ENCODE results near the gene SHISA6. TPM values are rescaled to one million over a fixed set of nuclear protein-coding genes. Genes with fewer than 3 reads are reported as not detected.
A peak's percentile ranks its signal among the peaks of the same experiment; 100 is the strongest.

The SHISA6 gene
- total RNA-seq, 2 experiments from 2014 or later: not detected

DNA sequence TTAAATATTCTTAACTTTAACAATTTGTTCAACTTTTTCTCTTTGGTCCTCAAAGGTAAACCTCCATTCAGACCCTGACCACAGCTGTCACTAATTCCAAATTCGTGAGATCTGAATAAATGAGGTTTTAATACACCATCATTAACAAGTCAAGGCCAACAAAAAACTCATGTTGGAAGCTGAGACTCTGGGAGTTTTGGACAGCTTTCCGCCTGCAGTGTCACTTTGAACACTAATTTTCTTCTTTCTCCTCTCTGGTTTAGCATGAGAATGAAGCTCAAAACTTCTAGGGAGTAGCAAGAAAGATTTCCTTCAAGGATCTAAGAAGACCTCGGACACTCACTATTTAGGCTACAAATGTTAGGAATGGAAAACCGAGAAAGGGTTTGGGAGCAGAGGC is 324.6 kb downstream of the SHISA6 start:
- DNase-seq (no peak), ATAC-seq (no peak)
- intact Hi-C loops (cut with DNase I, micrococcal nuclease): no loop called here
- Mint-ChIP-seq H3K9me3 (ENCODE audit: low read depth) (peaks cover 9% of the 10 kb centered on the region), H3K4me3 (no peak overlapping the region), H3K27me3 (no peaks in the 10 kb centered on the region), H3K27ac (no peak overlapping the region), H3K36me3 (ENCODE audit: low read depth) (no peaks in the 10 kb centered on the region), H3K4me1 (no peaks in the 10 kb centered on the region)
- ChIA-PET POLR2A (no interaction called here), CTCF (no interaction called here)

DNA sequence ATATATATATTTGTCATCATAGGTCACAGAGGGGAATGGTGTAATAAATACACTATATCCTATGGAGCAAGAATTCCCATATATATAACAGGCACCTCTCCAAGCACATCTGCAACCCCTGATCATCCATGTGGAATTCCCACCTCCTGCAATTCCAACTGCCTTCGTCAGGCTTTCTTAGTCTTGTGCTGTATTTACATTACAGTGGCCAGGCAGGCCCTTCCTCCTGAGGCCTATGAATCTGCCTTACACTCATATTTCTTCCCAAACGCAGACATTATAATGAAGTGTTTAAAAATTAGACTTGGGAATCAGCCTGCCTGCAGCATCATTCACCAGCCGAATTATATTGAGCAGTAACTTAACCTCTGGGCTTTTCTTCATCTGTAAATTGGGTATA is 338.0 kb downstream of the SHISA6 start:
- intact Hi-C loops (cut with DNase I, micrococcal nuclease): no loop called here
- Mint-ChIP-seq H3K9me3 (ENCODE audit: low read depth) (peaks cover 5% of the 10 kb centered on the region), H3K27me3 (no peaks in the 10 kb centered on the region), H3K4me1 (no peaks in the 10 kb centered on the region), H3K27ac (no peak overlapping the region), H3K36me3 (ENCODE audit: low read depth) (no peaks in the 10 kb centered on the region), H3K4me3 (no peak overlapping the region)
- ChIA-PET POLR2A (no interaction called here), CTCF (no interaction called here)
- ATAC-seq: no peak
- DNase-seq: no peak

DNA sequence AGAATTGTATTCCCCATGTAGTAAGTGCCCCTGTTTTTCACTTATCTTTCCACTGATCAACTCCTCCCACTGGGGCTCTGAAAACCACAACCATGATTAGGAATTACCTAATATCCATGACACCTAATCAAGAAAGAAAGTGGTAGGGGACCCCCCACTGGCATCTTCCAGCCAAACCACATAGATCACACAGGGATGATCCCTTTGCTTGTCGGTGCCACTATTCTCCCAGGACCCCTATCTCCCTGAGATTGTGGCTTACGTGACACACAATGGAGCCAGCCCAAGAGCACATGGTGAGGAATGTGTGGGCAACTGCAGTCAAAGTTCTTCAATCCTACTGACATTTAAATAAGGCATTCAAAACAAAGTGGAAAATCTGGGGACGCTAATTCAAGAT is 339.7 kb downstream of the SHISA6 start:
- H3K36me3 Mint-ChIP-seq (ENCODE audit: low read depth): no peaks in the 10 kb centered on the region
- peaks cover 9% of the 10 kb centered on the region for H3K9me3 Mint-ChIP-seq (ENCODE audit: low read depth)
- POLR2A ChIA-PET: no interaction called here
- no peaks in the 10 kb centered on the region for H3K4me1 Mint-ChIP-seq
- H3K4me3 Mint-ChIP-seq: no peak overlapping the region
- H3K27me3 Mint-ChIP-seq: no peaks in the 10 kb centered on the region
- CTCF ChIA-PET: no interaction called here
- H3K27ac Mint-ChIP-seq: no peak overlapping the region
- DNase-seq (no peak), ATAC-seq (no peak)
- intact Hi-C loops (cut with DNase I, micrococcal nuclease): no loop called here

DNA sequence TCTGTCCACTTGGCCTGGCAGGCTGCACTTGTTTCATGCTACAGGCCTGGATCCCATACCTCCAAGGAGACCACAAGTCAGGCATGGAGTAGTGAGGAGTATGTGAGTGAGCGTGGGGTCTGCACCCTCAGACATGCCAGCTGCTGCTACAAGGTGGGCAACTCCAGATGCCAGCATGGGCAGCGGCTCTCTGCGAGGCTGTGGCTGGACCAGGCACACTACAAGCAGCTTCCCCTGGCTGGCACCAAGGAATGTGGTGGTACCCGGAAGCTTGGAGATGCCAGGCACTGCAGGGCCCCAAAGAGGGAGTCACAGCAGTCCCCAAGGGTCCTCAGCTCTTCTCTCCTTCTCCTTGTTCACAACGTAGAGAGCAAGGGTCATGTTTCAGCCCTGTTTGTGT is 341.2 kb downstream of the SHISA6 start:
- Mint-ChIP-seq H3K4me3 (no peak overlapping the region), H3K27me3 (no peaks in the 10 kb centered on the region), H3K9me3 (ENCODE audit: low read depth) (peaks cover 10% of the 10 kb centered on the region), H3K27ac (no peak overlapping the region), H3K4me1 (no peaks in the 10 kb centered on the region), H3K36me3 (ENCODE audit: low read depth) (no peaks in the 10 kb centered on the region)
- no peak for DNase-seq
- POLR2A ChIA-PET: no interaction called here
- intact Hi-C loops (cut with DNase I, micrococcal nuclease): no loop called here
- ATAC-seq: no peak
- CTCF ChIA-PET: interaction anchor here (0.6 kb wide), 1 partner anchor 17 kb away, joined by 4 read pairs; no protein-coding TSS in a partner anchor

- ATAC-seq: no peak
- no peak overlapping the region for H3K4me3 Mint-ChIP-seq
- H3K27me3 Mint-ChIP-seq: no peaks in the 10 kb centered on the region
- no peaks in the 10 kb centered on the region for H3K4me1 Mint-ChIP-seq
- no peak for DNase-seq
- no peaks in the 10 kb centered on the region for H3K36me3 Mint-ChIP-seq (ENCODE audit: low read depth)
- peaks cover 8% of the 10 kb centered on the region for H3K9me3 Mint-ChIP-seq (ENCODE audit: low read depth)
- intact Hi-C loops (cut with DNase I, micrococcal nuclease): no loop called here
- CTCF ChIA-PET: no interaction called here
- POLR2A ChIA-PET: no interaction called here
- H3K27ac Mint-ChIP-seq: no peak overlapping the region
These were observed 342.4 kb downstream of the SHISA6 start for GRCh38 chr17:11583306-11583992.

DNA sequence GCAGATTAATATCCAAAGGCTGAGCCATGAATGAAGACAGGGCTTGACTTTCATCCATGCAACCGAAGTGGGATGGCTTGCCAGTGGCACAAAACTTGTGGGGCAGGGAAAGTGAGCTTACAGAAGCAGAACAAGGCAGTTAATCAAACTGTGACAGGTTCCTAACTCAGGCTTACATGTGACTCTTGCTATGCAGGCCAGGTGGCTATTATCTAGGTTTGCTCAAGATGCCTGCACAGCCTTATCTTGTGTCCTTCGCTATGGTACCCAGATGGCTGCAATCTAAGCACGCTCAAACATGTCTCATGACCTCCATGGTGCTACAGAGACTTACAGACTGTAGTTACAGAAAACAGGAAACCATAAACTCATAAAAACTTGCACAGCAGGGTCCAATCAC is 348.7 kb downstream of the SHISA6 start:
- ChIA-PET CTCF (no interaction called here), POLR2A (no interaction called here)
- Mint-ChIP-seq H3K4me3 (no peak overlapping the region), H3K9me3 (ENCODE audit: low read depth) (peaks cover 5% of the 10 kb centered on the region), H3K4me1 (no peaks in the 10 kb centered on the region), H3K36me3 (ENCODE audit: low read depth) (no peaks in the 10 kb centered on the region), H3K27me3 (peaks cover 3% of the 10 kb centered on the region), H3K27ac (no peak overlapping the region)
- DNase-seq (no peak), ATAC-seq (no peak)
- intact Hi-C loops (cut with DNase I, micrococcal nuclease): no loop called here

DNA sequence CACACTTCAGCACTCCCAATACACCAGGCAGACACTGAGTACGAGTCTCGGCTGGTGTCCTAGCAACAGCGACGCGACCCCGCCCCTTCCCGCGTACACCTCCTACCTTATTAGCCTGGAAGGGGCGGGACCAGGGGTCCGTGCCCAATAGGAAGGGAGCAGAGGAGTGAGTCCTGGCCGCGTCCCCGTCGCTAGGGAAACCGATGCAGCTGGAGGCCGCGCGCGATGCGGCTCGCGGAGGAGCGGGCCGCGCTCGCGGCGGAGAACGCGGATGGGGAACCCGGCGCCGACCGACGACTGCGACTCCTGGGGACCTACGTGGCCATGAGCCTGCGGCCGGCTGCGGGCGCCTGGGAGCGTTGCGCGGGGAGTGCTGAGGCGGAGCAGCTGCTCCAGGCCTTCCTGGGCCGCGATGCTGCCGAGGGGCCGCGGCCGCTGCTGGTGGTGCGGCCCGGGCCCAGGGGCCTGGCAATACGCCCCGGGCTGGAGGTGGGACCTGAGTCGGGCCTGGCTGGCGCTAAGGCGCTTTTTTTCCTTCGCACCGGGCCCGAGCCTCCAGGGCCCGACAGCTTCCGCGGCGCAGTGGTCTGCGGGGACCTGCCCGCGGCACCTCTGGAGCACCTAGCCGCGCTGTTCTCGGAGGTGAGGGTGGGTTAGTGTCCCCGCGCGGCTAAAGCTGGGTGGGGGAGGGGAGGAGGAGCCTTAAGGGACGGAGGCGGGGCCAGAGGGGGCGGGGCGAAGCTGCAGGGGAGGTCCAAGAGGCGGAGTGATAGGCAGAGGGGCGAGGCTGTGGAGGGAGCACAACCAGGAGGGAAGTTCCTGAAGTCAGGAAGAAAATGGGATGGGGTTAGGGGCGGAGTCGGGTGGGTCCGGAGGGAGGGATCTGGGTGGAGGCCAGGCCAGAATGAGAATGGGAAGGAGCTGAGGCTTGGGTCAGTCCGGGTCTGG is 357.5 kb downstream of the SHISA6 start, which contains the start of gene DNAH9:
TSS of gene DNAH9 (plus strand) at position 197 of the 948 bp plus-strand sequence. CDS start at position 226, 29 bp downstream.
- Mint-ChIP-seq H3K27ac (no peak within 1 kb of the TSS), H3K4me3 (no peak within 1 kb of the TSS), H3K36me3 (ENCODE audit: low read depth) (no peaks in the 10 kb centered on the region), H3K9me3 (ENCODE audit: low read depth) (peaks cover 6% of the 10 kb centered on the region), H3K4me1 (peaks cover 2% of the 10 kb centered on the region), H3K27me3 (peaks cover 22% of the 10 kb centered on the region)
- ChIA-PET POLR2A (no interaction called here), CTCF (no interaction called here)
- peak; percentile 57 for DNase-seq
- peak; percentile 61 for ATAC-seq
- intact Hi-C loops (cut with DNase I, micrococcal nuclease): no loop called here

- ATAC-seq (no peak), DNase-seq (no peak)
- POLR2A ChIA-PET: no interaction called here
- Mint-ChIP-seq H3K4me1 (peaks cover 2% of the 10 kb centered on the region), H3K36me3 (ENCODE audit: low read depth) (no peaks in the 10 kb centered on the region), H3K4me3 (no peak overlapping the region), H3K27ac (no peak overlapping the region), H3K9me3 (ENCODE audit: low read depth) (peaks cover 3% of the 10 kb centered on the region), H3K27me3 (peaks cover 13% of the 10 kb centered on the region)
- intact Hi-C loops (cut with DNase I, micrococcal nuclease): no loop called here
- CTCF ChIA-PET: no interaction called here
These were observed 360.6 kb downstream of the SHISA6 start for GRCh38 chr17:11601661-11602060.

- CTCF ChIA-PET: no interaction called here
- no peaks in the 10 kb centered on the region for H3K4me1 Mint-ChIP-seq
- POLR2A ChIA-PET: no interaction called here
- intact Hi-C loops (cut with DNase I, micrococcal nuclease): no loop called here
- peaks cover 2% of the 10 kb centered on the region for H3K27me3 Mint-ChIP-seq
- no peak overlapping the region for H3K27ac Mint-ChIP-seq
- no peaks in the 10 kb centered on the region for H3K9me3 Mint-ChIP-seq (ENCODE audit: low read depth)
- no peak overlapping the region for H3K4me3 Mint-ChIP-seq
- ATAC-seq: no peak
- DNase-seq: no peak
- no peaks in the 10 kb centered on the region for H3K36me3 Mint-ChIP-seq (ENCODE audit: low read depth)
These were observed 367.4 kb downstream of the SHISA6 start for GRCh38 chr17:11608396-11608795.

DNA sequence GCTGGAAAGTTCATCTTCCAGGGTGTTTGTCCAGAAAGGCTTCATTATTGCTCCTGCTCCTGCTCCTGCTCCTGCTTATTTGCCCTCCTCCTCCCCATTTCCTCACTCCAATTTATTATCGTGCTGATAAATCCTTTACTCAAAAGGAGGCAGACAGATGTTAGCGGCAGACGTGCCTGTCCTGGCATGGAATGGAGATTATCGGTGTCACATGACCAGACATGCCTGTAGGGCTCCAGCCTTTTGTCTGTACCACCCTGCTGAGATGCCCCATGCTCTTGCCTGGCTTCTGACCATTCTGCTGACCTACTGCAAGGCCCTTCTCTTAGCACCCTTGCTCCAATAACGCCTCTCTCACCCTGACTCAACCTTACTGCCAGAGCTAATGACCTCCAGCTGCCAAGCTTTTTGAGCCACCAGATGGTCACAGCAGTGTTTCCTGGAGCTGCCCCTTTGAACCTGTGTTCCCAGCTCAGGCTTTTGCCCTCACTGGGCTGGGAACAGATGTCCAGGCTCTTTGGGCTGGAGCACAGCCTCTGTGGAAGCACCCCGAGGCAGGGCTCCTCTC is 370.1 kb downstream of the SHISA6 start:
- Mint-ChIP-seq H3K36me3 (ENCODE audit: low read depth) (no peaks in the 10 kb centered on the region), H3K4me1 (no peaks in the 10 kb centered on the region), H3K27ac (no peak overlapping the region), H3K27me3 (peaks cover 2% of the 10 kb centered on the region), H3K4me3 (no peak overlapping the region), H3K9me3 (ENCODE audit: low read depth) (no peaks in the 10 kb centered on the region)
- ATAC-seq (no peak), DNase-seq (no peak)
- ChIA-PET CTCF (interaction anchor here (1.3 kb wide), 1 partner anchor 15 kb away, joined by 3 read pairs; no protein-coding TSS in a partner anchor), POLR2A (no interaction called here)
- intact Hi-C loops (cut with DNase I, micrococcal nuclease): no loop called here

- ChIA-PET CTCF (no interaction called here), POLR2A (no interaction called here)
- no peaks in the 10 kb centered on the region for H3K4me1 Mint-ChIP-seq
- no peak overlapping the region for H3K27ac Mint-ChIP-seq
- intact Hi-C loops (cut with DNase I, micrococcal nuclease): no loop called here
- no peaks in the 10 kb centered on the region for H3K9me3 Mint-ChIP-seq (ENCODE audit: low read depth)
- H3K27me3 Mint-ChIP-seq: peaks cover 2% of the 10 kb centered on the region
- H3K4me3 Mint-ChIP-seq: no peak overlapping the region
- H3K36me3 Mint-ChIP-seq (ENCODE audit: low read depth): no peaks in the 10 kb centered on the region
- DNase-seq: no peak
- no peak for ATAC-seq
These were observed 371.9 kb downstream of the SHISA6 start for GRCh38 chr17:11612956-11613355.
